Right lobe of liver (tissue), 4 donors: ENCODE data around the gene JPT2.

ENCODE experiments used
- POLR2A ChIP-seq: fragments of 450-650 bp; IDR thresholded peaks from one replicate; pipeline ENCODE4 v1.6.1; 2017; ENCODE audit warnings: antibody characterized with exemption, mild to moderate bottlenecking
- TF ChIP-seq, protein P1 (sequence below), 4 donors: fragments of 200-600 bp in 3 of 4; fragments of 450-650 bp in 1 of 4; IDR thresholded peaks; one replicate each; pipeline versions ENCODE4 v1.5.1 to v1.8.0; 2016 to 2022; ENCODE audit warnings: antibody characterized with exemption in 4 of 4, mild to moderate bottlenecking in 2 of 4
- donor health status: DM: no; HTN: no; CAD: no.
- donor health status: DM: no; HTN: no; CAD: no.
- donor health status: DM: no; HTN: yes; CAD: no.

DNA sequence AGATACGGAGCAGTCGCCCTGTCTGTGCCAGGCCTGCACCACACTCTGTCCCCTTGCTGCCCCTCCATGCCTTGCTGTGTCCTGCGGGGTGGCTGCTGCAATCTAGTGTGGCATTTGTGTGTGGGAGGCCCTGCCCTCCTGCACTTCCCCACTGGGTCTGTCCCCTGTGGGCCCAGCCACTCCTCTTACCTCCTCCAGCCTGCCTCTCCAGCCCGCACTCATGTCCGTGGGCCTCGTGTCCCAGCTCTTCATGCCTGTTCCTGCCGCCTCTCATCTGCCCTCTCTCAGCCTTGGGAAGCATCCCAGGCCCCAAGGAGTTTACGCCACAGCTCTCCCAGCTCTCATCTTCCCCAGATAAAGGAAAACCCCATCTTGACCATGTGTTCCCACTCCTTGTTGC lies 39.3 kb upstream of the JPT2 start:
- TF ChIP-seq, protein P1, sequence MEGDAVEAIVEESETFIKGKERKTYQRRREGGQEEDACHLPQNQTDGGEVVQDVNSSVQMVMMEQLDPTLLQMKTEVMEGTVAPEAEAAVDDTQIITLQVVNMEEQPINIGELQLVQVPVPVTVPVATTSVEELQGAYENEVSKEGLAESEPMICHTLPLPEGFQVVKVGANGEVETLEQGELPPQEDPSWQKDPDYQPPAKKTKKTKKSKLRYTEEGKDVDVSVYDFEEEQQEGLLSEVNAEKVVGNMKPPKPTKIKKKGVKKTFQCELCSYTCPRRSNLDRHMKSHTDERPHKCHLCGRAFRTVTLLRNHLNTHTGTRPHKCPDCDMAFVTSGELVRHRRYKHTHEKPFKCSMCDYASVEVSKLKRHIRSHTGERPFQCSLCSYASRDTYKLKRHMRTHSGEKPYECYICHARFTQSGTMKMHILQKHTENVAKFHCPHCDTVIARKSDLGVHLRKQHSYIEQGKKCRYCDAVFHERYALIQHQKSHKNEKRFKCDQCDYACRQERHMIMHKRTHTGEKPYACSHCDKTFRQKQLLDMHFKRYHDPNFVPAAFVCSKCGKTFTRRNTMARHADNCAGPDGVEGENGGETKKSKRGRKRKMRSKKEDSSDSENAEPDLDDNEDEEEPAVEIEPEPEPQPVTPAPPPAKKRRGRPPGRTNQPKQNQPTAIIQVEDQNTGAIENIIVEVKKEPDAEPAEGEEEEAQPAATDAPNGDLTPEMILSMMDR (IDR thresholded peaks at IDR 0.05), result no peak
- TF ChIP-seq POLR2A, result no peak
